Testis (tissue), 3 donors: ENCODE data around the gene TRABD2B. TPM values are rescaled to one million over a fixed set of nuclear protein-coding genes. Genes with fewer than 3 reads are reported as not detected.

Source experiments
- DNase-seq: peaks from one replicate; pipeline ENCODE4 v3.0.0-alpha.2; 2019
- H3K27ac ChIP-seq, 2 donors: fragments of 200-600 bp; sonication (generic); one replicate each; pipeline ENCODE4 v1.5.1; 2019
- H3K27me3 ChIP-seq: fragments of 200-600 bp; sonication (generic); one replicate; pipeline ENCODE4 v1.5.1; 2019
- H3K36me3 ChIP-seq: fragments of 200-600 bp; sonication (generic); one replicate; pipeline ENCODE4 v1.5.1; 2017; ENCODE audit warnings: low read depth; ENCODE audit errors: missing control alignments
- H3K4me1 ChIP-seq: fragments of 200-600 bp; sonication (generic); one replicate; pipeline ENCODE4 v1.5.1; 2019
- H3K4me3 ChIP-seq, 2 donors: fragments of 200-600 bp; sonication (generic); one replicate each; pipeline ENCODE4 v1.5.1; 2017 to 2019
- H3K9me3 ChIP-seq: fragments of 200-600 bp; sonication (generic); one replicate; pipeline ENCODE4 v1.5.1; 2017
- POLR2A ChIP-seq: fragments of 450-650 bp; IDR thresholded peaks from one replicate; pipeline ENCODE4 v1.6.1; 2017; ENCODE audit warnings: antibody characterized with exemption, mild to moderate bottlenecking, moderate library complexity
- WGBS, 2 donors: methylation state at CpG; one replicate each; pipeline ENCODE4 v1.1.5; 2018; 5-methylcytosine and 5-hydroxymethylcytosine counted together
- intact Hi-C: fragments of 100-400 bp; cut with DNase I; formaldehyde crosslinking; loops from one replicate; pipeline ENCODE4 v1.15.1; 2023; ENCODE audit warnings: low total_unique reads
- polyA plus RNA-seq: library from polyadenylated mRNA; stranded (reverse); fragments of 350-450 nt; fragmentation: Illumina TruSeq; extraction: RNeasy Lipid Tissue Mini Kit (QIAGEN cat#74804); gene quantifications from one replicate; pipeline ENCODE4 v1.2.3, GENCODE V29; 2014; ENCODE audit warnings: low read depth, low replicate concordance; ENCODE audit not compliant: insufficient read depth
- total RNA-seq, 2 donors: library from RNA; depleted of rRNA; stranded (reverse); fragments of >200 nt; gene quantifications; one replicate each; pipeline ENCODE4 v1.2.3, GENCODE V29; 2016
- TF ChIP-seq, protein P1 (sequence below), 3 experiments: fragments of 450-650 bp in 2 of 3; fragments of 200-600 bp in 1 of 3; sonication (generic) in 1 of 3; IDR thresholded peaks; one replicate each; pipeline ENCODE4 v1.5.1; 2016 to 2019; ENCODE audit warnings: antibody characterized with exemption in 3 of 3, mild to moderate bottlenecking in 2 of 3, moderate library complexity in 1 of 3

The TRABD2B gene
- total and polyA plus RNA-seq, 3 donors from 2014 or later, result 1.9 to 2.7 (median 2.0) TPM

DNA sequence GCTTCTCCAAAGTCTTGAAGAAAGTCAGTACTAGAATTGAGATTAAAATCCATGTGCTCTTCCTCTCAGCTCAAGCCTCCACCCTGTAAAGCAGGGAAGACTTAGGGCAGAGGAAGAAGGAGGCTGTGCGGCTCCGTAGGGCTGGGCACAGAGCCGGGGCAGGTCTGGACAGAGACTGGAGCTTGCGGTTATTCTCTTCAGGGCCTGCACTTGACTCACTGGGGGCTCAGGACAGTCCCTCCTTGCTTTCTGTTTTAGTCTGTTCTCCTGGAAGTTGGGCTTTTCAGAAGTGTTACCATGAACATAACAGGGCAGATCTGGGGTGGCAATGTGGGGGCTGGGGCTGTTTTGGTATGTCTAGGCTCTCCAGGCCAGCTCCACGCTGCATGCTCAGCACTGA is 21.6 kb upstream of the TRABD2B start:
- H3K36me3 ChIP-seq, result no peaks in the 10 kb centered on the region
- no peaks in the 10 kb centered on the region for H3K9me3 ChIP-seq
- intact Hi-C loops, result no loop called here
- no peaks in the 10 kb centered on the region for H3K27me3 ChIP-seq
- 95 to 100% methylated on average over 5 of the region's 5 CpGs for WGBS, 2 donors
- no peak overlapping the region for H3K27ac ChIP-seq
- no peaks in the 10 kb centered on the region for H3K4me1 ChIP-seq
- DNase-seq, result no peak
- no peak for TF ChIP-seq POLR2A
- TF ChIP-seq, protein P1, sequence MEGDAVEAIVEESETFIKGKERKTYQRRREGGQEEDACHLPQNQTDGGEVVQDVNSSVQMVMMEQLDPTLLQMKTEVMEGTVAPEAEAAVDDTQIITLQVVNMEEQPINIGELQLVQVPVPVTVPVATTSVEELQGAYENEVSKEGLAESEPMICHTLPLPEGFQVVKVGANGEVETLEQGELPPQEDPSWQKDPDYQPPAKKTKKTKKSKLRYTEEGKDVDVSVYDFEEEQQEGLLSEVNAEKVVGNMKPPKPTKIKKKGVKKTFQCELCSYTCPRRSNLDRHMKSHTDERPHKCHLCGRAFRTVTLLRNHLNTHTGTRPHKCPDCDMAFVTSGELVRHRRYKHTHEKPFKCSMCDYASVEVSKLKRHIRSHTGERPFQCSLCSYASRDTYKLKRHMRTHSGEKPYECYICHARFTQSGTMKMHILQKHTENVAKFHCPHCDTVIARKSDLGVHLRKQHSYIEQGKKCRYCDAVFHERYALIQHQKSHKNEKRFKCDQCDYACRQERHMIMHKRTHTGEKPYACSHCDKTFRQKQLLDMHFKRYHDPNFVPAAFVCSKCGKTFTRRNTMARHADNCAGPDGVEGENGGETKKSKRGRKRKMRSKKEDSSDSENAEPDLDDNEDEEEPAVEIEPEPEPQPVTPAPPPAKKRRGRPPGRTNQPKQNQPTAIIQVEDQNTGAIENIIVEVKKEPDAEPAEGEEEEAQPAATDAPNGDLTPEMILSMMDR (IDR thresholded peaks at IDR 0.05), result no peak
- H3K4me3 ChIP-seq, result no peak overlapping the region

DNA sequence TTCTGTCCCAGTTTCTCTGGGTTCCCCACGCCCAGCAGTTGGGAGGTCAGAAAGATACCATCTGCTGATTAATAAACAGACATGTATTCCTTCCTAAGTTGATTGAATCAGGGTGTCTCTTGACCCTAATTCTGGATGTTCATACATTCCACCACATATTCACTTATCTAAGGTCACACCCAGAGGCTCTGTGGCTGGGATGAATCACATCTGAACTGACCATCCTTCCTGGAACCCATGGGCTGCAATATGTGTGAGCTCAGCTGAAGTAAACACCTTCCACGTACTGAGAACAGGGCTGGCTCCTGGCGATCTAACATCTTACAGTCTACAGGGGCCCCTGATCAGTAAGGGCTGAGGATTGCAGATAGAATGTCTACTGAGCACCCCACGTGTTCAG is 20.5 kb upstream of the TRABD2B start:
- Histone ChIP-seq H3K36me3 (no peaks in the 10 kb centered on the region), H3K27ac (no peak overlapping the region), H3K9me3 (no peaks in the 10 kb centered on the region), H3K4me1 (no peaks in the 10 kb centered on the region), H3K4me3 (no peak overlapping the region), H3K27me3 (no peaks in the 10 kb centered on the region)
- TF ChIP-seq, protein P1 (IDR thresholded peaks at IDR 0.05), result no peak
- intact Hi-C loops, result no loop called here
- DNase-seq, result no peak
- 78 to 81% methylated on average over 4 of the region's 4 CpGs for WGBS, 2 donors

DNA sequence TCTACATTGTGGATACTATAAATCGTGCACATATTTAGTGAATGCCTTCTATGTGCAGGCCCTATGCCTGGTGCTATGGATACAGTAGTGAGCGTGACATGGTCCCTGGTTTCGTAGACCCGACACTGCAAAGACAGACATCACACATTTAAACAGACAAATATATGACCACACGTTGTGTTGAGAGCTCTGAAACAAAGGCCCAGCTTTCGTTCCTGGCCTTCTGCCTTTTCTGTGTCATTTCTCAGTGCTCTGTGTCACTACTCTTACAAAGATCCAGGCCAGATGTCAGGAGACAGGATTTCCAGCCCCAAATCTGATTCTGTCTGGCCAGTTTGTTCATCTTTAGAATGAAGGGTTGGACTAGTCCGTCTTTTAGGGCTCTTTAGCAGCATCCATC is 19.3 kb upstream of the TRABD2B start:
- no peak overlapping the region for H3K4me3 ChIP-seq
- no peaks in the 10 kb centered on the region for H3K36me3 ChIP-seq
- no peaks in the 10 kb centered on the region for H3K4me1 ChIP-seq
- intact Hi-C loops, result no loop called here
- WGBS, 2 donors, result 91 to 93% methylated on average over 7 of the region's 7 CpGs
- no peak for DNase-seq
- no peaks in the 10 kb centered on the region for H3K9me3 ChIP-seq
- H3K27ac ChIP-seq, result no peak overlapping the region
- TF ChIP-seq POLR2A, result no peak
- TF ChIP-seq, protein P1 (IDR thresholded peaks at IDR 0.05), result no peak
- H3K27me3 ChIP-seq, result no peaks in the 10 kb centered on the region

DNA sequence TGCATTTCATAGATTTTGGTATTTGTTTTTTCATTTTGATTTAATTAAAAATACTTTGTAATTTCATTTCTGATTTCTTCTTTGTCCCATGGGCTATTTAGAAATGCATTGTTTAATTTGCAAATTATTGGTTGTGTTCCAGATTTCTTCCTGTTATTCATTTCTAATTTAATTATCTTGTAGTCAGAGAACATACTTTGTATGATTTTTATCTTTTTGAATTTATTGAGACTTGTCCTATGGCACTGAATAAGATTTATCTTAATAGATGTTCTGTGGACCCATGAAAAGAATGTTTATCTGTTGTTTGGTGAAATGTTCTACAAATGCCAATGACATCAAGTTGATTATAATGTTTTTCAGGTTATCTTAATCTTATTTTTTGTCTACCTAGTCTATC is 16.1 kb upstream of the TRABD2B start:
- intact Hi-C loops, result no loop called here

DNA sequence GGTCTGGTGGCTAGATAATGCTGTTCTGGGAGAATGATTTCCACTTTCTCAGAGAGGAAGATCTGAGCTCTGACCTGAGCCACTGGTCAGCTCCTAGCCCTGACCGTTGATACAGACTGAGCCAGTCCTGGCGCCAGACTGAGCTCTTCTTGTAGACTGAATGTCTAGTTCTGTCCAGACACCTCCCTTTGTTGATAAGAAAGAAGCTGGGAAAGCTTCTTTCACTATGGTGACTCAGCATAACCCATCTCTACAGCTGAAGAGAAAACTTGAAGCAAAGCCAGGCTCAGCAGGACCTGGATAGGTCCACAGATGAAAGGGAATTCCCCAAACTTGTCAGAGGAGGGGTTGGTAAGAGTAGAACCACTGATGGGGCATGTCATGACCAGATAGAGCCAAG is 9.9 kb upstream of the TRABD2B start:
- H3K27ac ChIP-seq, result peak overlapping the region in 1 of 2 donors; percentile 17
- H3K4me1 ChIP-seq, result peaks cover 12% of the 10 kb centered on the region
- no peak overlapping the region for H3K4me3 ChIP-seq
- intact Hi-C loops, result no loop called here
- no peaks in the 10 kb centered on the region for H3K27me3 ChIP-seq
- H3K9me3 ChIP-seq, result no peaks in the 10 kb centered on the region
- TF ChIP-seq, protein P1 (IDR thresholded peaks at IDR 0.05), result no peak
- TF ChIP-seq POLR2A, result no peak
- no peaks in the 10 kb centered on the region for H3K36me3 ChIP-seq
- WGBS, 2 donors, result 37 to 65% methylated on average over 2 of the region's 2 CpGs
- peak; percentile 73 for DNase-seq

More for the DNA sequence above, 16.1 kb upstream of the TRABD2B start:
- Histone ChIP-seq H3K27me3 (no peaks in the 10 kb centered on the region), H3K36me3 (no peaks in the 10 kb centered on the region), H3K4me3 (no peak overlapping the region), H3K4me1 (no peaks in the 10 kb centered on the region), H3K9me3 (no peaks in the 10 kb centered on the region), H3K27ac (no peak overlapping the region)
- TF ChIP-seq, protein P1 (IDR thresholded peaks at IDR 0.05), result no peak
- no peak for TF ChIP-seq POLR2A
- no peak for DNase-seq
